ENCODE results near the gene KRTAP12-3.
"Not testable (repeated sequence)": the region's sequence is repeated elsewhere in the genome, so short reads cannot be mapped to it uniquely, and the experiment has no call there.

DNA sequence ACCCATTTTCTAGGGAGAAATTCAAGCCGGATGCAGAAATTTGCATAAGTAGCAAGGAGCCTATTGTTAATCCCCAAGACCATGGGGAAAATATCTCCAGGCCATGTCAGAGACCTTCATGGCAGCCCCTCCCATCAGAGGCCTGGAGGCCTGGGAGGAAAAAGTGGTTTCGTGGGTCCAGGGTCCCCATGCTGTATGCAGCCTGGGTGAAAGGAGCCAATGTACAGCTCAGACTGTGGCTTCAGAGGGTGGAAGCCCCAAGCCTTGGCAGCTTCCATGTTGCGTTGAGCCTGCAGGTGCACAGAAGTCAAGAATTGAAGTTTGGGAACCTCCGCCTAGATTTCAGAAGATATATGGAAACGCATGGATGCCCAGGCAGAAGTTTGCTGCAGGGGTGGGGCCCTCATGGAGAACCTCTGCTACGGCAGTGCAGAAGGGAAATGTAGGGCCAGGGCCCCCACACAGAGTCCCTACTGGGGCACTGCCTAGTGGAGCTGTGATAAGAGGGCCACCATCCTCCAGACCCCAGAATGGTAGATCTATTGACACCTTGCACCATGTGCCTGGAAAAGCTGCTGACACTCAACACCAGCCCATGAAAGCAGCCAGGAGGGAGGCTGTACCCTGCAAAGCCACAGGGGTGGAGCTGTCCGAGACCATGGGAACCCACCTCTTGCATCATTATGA lies 47.4 kb upstream of the KRTAP12-3 start:
- TF ChIP-seq CTCF (conservative IDR thresholded peaks at IDR 0.05; ENCODE audit: low read length); EZH2phosphoT487 (IDR thresholded peaks at IDR 0.05; ENCODE audit: borderline replicate concordance, low read depth, low read length): not testable (repeated sequence)

Data from OCI-LY7 (cell line).